Esophagus (tissue), 2 donors: Measurements from ENCODE around the gene PIP5KL1. TPM values are rescaled to one million over a fixed set of nuclear protein-coding genes. Genes with fewer than 3 reads are reported as not detected.

Source experiments
- H3K27ac ChIP-seq, 2 donors: one replicate each; pipeline ENCODE4 v1.5.1; 2013; ENCODE audit warnings: low read depth in 2 of 2, mild to moderate bottlenecking in 2 of 2, inconsistent platforms in 1 of 2, low read length in 1 of 2, moderate library complexity in 1 of 2
- H3K27me3 ChIP-seq, 2 donors: one replicate each; pipeline ENCODE4 v1.6.1; 2013; ENCODE audit warnings: low read length in 2 of 2, control low read depth in 1 of 2, mild to moderate bottlenecking in 1 of 2; ENCODE audit not compliant: insufficient read depth in 2 of 2, control insufficient read depth in 1 of 2
- H3K36me3 ChIP-seq, 2 donors: one replicate each; pipeline ENCODE4 v1.6.1; 2013; ENCODE audit warnings: low read length in 1 of 2; ENCODE audit not compliant: control insufficient read depth in 2 of 2, insufficient read depth in 2 of 2
- H3K4me1 ChIP-seq, 2 donors: one replicate each; pipeline ENCODE4 v1.6.1; 2013; ENCODE audit warnings: low read length in 1 of 2; ENCODE audit not compliant: control insufficient read depth in 2 of 2, insufficient read depth in 2 of 2
- H3K4me3 ChIP-seq, 2 donors: one replicate each; pipeline ENCODE4 v1.5.1; 2013; ENCODE audit warnings: low read length in 2 of 2, mild to moderate bottlenecking in 2 of 2, low read depth in 1 of 2, moderate library complexity in 1 of 2
- H3K9me3 ChIP-seq, 2 donors: one replicate each; pipeline ENCODE4 v1.6.1; 2013; ENCODE audit warnings: mild to moderate bottlenecking in 2 of 2, low read depth in 1 of 2, low read length in 1 of 2, moderate library complexity in 1 of 2; ENCODE audit not compliant: control insufficient read depth in 2 of 2, insufficient read depth in 1 of 2
- WGBS, 2 donors: extraction: QIAGEN DNeasy Blood & Tissue Kit; methylation state at CpG; one replicate each; pipeline ENCODE4 v1.1.7; 2013; 5-methylcytosine and 5-hydroxymethylcytosine counted together
- polyA plus RNA-seq, 2 donors: library from polyadenylated mRNA; stranded (reverse); fragments of 200-250 nt; gene quantifications; one replicate each; pipeline ENCODE4 v1.2.3, GENCODE V29; 2013
- donor health status: healthy with polysubstance abuse.
- donor health status: Bipolar disorder and iron deficiency.

PIP5KL1 gene
- polyA plus RNA-seq = 1 to 10 TPM; 2.7 to 4.8 TPM

GRCh38 chr9:127930231-127931091 is at the start of gene PIP5KL1:
Gene PIP5KL1, minus strand, starts transcription at chr9:127930777. Its CDS starts 25 bp downstream, at chr9:127930752.
- Histone ChIP-seq H3K36me3 (peaks cover 0 to 1% of the 10 kb centered on the region in 2 donors), H3K4me1 (peaks cover 5 to 19% of the 10 kb centered on the region in 2 donors), H3K27ac (peak within 1 kb of the TSS in 1 of 2 donors; percentile 13), H3K27me3 (no peaks in the 10 kb centered on the region), H3K9me3 (no peaks in the 10 kb centered on the region), H3K4me3 (peak within 1 kb of the TSS; percentile 47 to 58)
- WGBS, 2 donors = 2 to 3% methylated on average over 61 to 70 of the region's 70 CpGs

DNA sequence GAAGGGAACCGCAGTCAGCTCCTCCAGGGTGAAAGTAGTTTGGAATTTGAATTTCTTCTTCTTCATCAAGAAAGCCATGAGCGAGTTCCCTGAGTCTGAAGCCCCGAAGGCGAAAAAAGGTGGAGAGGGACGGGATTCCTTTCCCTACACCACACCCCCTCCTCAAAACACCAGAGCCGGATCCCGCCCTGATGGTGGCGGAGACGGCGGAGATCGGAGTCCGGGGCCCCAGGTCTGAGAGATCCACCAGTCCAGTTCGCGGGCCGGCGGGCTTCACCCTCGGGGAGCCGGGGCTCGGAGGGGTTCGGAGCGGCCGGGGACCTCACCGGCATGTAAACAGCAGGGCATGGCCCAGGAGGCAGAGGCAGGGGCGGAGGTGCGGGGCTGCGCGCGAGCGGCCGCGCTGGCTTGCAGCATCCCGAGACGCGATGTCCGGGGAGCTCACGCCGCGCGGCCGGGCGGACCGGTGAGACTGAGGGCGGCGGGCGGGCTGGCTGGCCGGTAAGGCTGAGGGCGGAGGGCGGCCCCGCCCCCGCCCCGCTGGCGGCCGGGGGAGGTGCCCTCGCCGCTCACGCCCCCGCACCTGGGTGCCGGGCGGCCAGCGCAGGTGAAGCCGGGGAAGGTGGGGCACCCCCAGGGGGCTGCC is 49.6 kb upstream of the PIP5KL1 start:
- peak overlapping the region; percentile 87 to 98 for H3K4me3 ChIP-seq
- peaks cover 0 to 9% of the 10 kb centered on the region in 2 donors for H3K36me3 ChIP-seq
- 0 to 1% methylated on average over 34 to 61 of the region's 61 CpGs for WGBS, 2 donors
- no peaks in the 10 kb centered on the region for H3K9me3 ChIP-seq
- H3K27ac ChIP-seq = peak overlapping the region; percentile 95 to 96
- H3K4me1 ChIP-seq = peaks cover 14 to 30% of the 10 kb centered on the region in 2 donors
- H3K27me3 ChIP-seq = no peaks in the 10 kb centered on the region

DNA sequence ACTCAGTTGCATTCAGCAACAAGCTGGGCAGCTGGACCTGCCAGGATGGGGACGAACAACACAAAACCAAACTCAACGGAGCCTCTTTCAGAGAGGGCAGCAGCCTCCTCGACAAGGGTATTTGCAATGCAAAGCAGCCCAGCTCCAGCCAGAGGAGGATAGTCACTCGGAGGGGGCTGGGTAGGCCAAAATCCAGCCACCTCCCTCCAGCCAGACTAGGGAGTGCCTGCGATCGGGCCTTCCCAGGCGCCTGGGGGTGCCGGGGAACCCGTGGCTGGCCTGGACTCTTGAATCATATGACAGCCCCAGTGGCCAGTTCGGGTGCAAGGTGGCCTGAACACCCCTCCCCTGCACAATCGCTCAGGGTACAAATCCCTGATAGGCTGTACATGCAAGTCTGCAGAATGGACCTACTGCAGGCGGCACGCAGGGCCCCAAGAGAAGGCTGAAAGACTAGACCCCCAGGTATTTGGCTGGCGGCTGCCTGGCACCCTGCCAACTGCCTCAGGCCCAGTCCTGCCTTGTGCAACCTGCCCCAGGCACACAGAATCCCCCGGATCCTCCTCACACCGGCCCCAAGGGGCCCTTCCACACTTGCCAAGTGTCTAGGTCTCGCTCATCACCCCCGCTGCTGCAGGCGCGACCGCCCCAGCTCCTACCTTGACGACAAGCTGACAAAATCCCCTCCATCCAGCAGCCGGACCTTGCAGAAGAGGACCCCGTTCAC is 48.9 kb upstream of the PIP5KL1 start:
- Histone ChIP-seq H3K4me1 (peaks cover 14 to 34% of the 10 kb centered on the region in 2 donors), H3K36me3 (peaks cover 0 to 9% of the 10 kb centered on the region in 2 donors), H3K9me3 (no peaks in the 10 kb centered on the region), H3K27me3 (no peaks in the 10 kb centered on the region), H3K27ac (peak overlapping the region; percentile 95 to 96), H3K4me3 (peak overlapping the region; percentile 87 to 98)
- WGBS, 2 donors = 2 to 4% methylated on average over 24 of the region's 24 CpGs

GRCh38 chr9:127979015-127979332 is 48.4 kb upstream of the PIP5KL1 start:
- Histone ChIP-seq H3K9me3 (no peaks in the 10 kb centered on the region), H3K4me1 (peaks cover 14 to 39% of the 10 kb centered on the region in 2 donors), H3K27ac (peak overlapping the region; percentile 95 to 96), H3K4me3 (peak overlapping the region; percentile 87 to 98), H3K36me3 (peaks cover 0 to 9% of the 10 kb centered on the region in 2 donors), H3K27me3 (no peaks in the 10 kb centered on the region)
- 14 to 20% methylated on average over 5 of the region's 5 CpGs for WGBS, 2 donors

GRCh38 chr9:127977884-127978647 is 47.5 kb upstream of the PIP5KL1 start:
- Histone ChIP-seq H3K27me3 (no peaks in the 10 kb centered on the region), H3K27ac (peak overlapping the region; percentile 73 to 95), H3K4me1 (peaks cover 21 to 48% of the 10 kb centered on the region in 2 donors), H3K4me3 (peak overlapping the region; percentile 87 to 98), H3K36me3 (peaks cover 0 to 11% of the 10 kb centered on the region in 2 donors), H3K9me3 (no peaks in the 10 kb centered on the region)
- 30% methylated on average over 12 of the region's 12 CpGs for WGBS, 2 donors

- peaks cover 25 to 55% of the 10 kb centered on the region in 2 donors for H3K4me1 ChIP-seq
- H3K27ac ChIP-seq = peak overlapping the region; percentile 73 to 90
- 44 to 59% methylated on average over 7 of the region's 7 CpGs for WGBS, 2 donors
- H3K4me3 ChIP-seq = peak overlapping the region; percentile 87 to 98
- H3K36me3 ChIP-seq = peaks cover 0 to 12% of the 10 kb centered on the region in 2 donors
- H3K27me3 ChIP-seq = no peaks in the 10 kb centered on the region
- no peaks in the 10 kb centered on the region for H3K9me3 ChIP-seq
These were observed 46.7 kb upstream of the PIP5KL1 start for GRCh38 chr9:127977009-127977883.

DNA sequence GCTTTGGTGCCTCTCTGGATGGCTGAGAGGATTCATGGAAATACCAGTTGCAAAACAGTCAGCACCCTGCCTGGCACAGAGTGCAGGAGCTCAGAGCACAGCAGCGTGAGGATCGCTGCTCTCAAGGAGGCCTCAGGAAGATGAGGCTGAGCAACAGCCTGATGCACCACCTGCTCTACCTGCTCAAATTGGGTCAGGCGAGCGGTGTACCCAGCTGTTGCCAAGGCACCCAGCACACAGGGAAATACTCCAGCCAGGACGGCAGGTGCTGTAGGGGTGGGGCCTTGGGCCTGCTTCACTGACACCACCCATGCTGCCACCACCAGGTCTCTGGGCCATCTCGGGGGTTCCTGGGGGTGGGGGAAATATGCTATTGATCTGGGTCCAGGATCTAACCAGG is 45.9 kb upstream of the PIP5KL1 start:
- Histone ChIP-seq H3K4me3 (peak overlapping the region; percentile 26 to 98), H3K4me1 (peaks cover 29 to 59% of the 10 kb centered on the region in 2 donors), H3K27ac (peak overlapping the region; percentile 73 to 90), H3K9me3 (no peaks in the 10 kb centered on the region), H3K36me3 (peaks cover 0 to 15% of the 10 kb centered on the region in 2 donors), H3K27me3 (no peaks in the 10 kb centered on the region)
- WGBS, 2 donors = 30 to 38% methylated on average over 6 of the region's 6 CpGs
